Stomach (tissue), 19 donors: ENCODE data around the gene RXRA. TPM values are rescaled to one million over a fixed set of nuclear protein-coding genes. Genes with fewer than 3 reads are reported as not detected.

Experiments used
- DNase-seq, 2 donors: peaks; one replicate each; pipeline versions ENCODE4 v3.0.0 to v3.0.0-alpha.2; 2013 to 2019
- H3K27ac ChIP-seq, 5 donors: fragments of 200-600 bp in 4 of 5; sonication (generic) in 4 of 5; one replicate each; pipeline ENCODE4 v1.5.1; 2013 to 2019; ENCODE audit warnings: mild to moderate bottlenecking in 1 of 5, moderate library complexity in 1 of 5
- H3K27me3 ChIP-seq, 3 donors: fragments of 200-600 bp; sonication (generic); one replicate each; pipeline ENCODE4 v1.5.1; 2017 to 2019; ENCODE audit warnings: mixed run types in 1 of 3
- H3K36me3 ChIP-seq, 4 donors: fragments of 200-600 bp; sonication (generic); 1 replicate in 3 of 4; 2 replicates in 1 of 4; pipeline ENCODE4 v1.5.1; 2016 to 2019
- H3K4me1 ChIP-seq, 4 donors: fragments of 200-600 bp; sonication (generic); one replicate each; pipeline ENCODE4 v1.5.1; 2016 to 2019
- H3K4me3 ChIP-seq, 4 donors: fragments of 200-600 bp; sonication (generic) in 3 of 4; one replicate each; pipeline ENCODE4 v1.5.1; 2016 to 2019; ENCODE audit warnings: mild to moderate bottlenecking in 1 of 4
- H3K9me3 ChIP-seq, 4 donors: fragments of 200-600 bp; sonication (generic); one replicate each; pipeline ENCODE4 v1.5.1; 2016 to 2019
- EP300 ChIP-seq: sonication (generic); formaldehyde crosslinking; IDR thresholded peaks from one replicate; pipeline ENCODE4 v1.6.1; 2017; ENCODE audit warnings: antibody characterized with exemption
- POLR2A ChIP-seq, 4 donors: fragments of 450-650 bp; IDR thresholded peaks; one replicate each; pipeline ENCODE4 v1.6.1; 2016; ENCODE audit warnings: antibody characterized with exemption in 4 of 4, control low read depth in 2 of 4, mild to moderate bottlenecking in 1 of 4, moderate library complexity in 1 of 4
- POLR2AphosphoS5 ChIP-seq, 3 donors: sonication (generic); formaldehyde crosslinking; IDR thresholded peaks; one replicate each; pipeline ENCODE4 v1.6.1; 2016; ENCODE audit warnings: antibody characterized with exemption in 3 of 3
- WGBS, 5 donors: extraction: QIAGEN DNeasy Blood & Tissue Kit in 3 of 5; methylation state at CpG; one replicate each; pipeline versions ENCODE4 v1.1.5 to v1.1.7; 2013 to 2018; 5-methylcytosine and 5-hydroxymethylcytosine counted together
- intact Hi-C: fragments of 100-400 bp; cut with DNase I; formaldehyde crosslinking; loops from one replicate; pipeline ENCODE4 v1.15.1; 2023; ENCODE audit warnings: low total_unique reads
- long read RNA-seq, 10 donors: transcript quantifications; one replicate each; lab custom pipeline, GENCODE V29; 2026
- polyA plus RNA-seq, 3 donors: library from polyadenylated mRNA; stranded (reverse); fragments of 200-250 nt; gene quantifications; one replicate each; pipeline ENCODE4 v1.2.3, GENCODE V29; 2013
- total RNA-seq, 5 donors: library from RNA; depleted of rRNA; stranded (reverse); fragments of >200 nt; gene quantifications; one replicate each; pipeline versions ENCODE4 v1.1.0 to v1.2.3, GENCODE V29; 2014 to 2016
- TF ChIP-seq, protein P1 (sequence below), 7 experiments: fragments of 450-650 bp in 4 of 7; fragments of 200-600 bp in 3 of 7; sonication (generic) in 3 of 7; IDR thresholded peaks; one replicate each; pipeline ENCODE4 v1.5.1; 2016 to 2019; ENCODE audit warnings: antibody characterized with exemption in 7 of 7, control low read depth in 2 of 7, mild to moderate bottlenecking in 1 of 7
- donor health status: healthy with polysubstance abuse.
- donor health status: Bipolar disorder and iron deficiency.
- donor health status: healthy.

Gene RXRA
- 10 to 100 TPM; 14.0 to 68.4 (median 35.9) TPM for total RNA-seq
- polyA plus RNA-seq: 10 to 100 TPM; 17.4 to 34.1 (median 24.4) TPM
- long read RNA-seq, donor 1, partial matches to known transcripts: 0 of 4 reads
- long read RNA-seq, donor 1, other reads (novel, unspliced or antisense): 0 of 4 reads
- long read RNA-seq, donor 2, transcript RXRA-202 (10 exons, 1,846 nt): major isoform, 8 of 8 reads
- long read RNA-seq, donor 2, partial matches to known transcripts: 0 of 8 reads
- long read RNA-seq, donor 2, other reads (novel, unspliced or antisense): 0 of 8 reads
- long read RNA-seq, donor 3, partial matches to known transcripts: 0 of 1 reads
- long read RNA-seq, donor 3, other reads (novel, unspliced or antisense): 0 of 1 reads
- long read RNA-seq, donor 4, partial matches to known transcripts: 0 of 1 reads
- long read RNA-seq, donor 4, other reads (novel, unspliced or antisense): 0 of 1 reads
- long read RNA-seq, donor 5, transcript RXRA-202 (10 exons, 1,846 nt): major isoform, 6 of 12 reads
- long read RNA-seq, donor 5, partial matches to known transcripts: 6 of 12 reads
- long read RNA-seq, donor 5, other reads (novel, unspliced or antisense): 0 of 12 reads
- long read RNA-seq, donor 6, transcript RXRA-202 (10 exons, 1,846 nt): major isoform, 5 of 5 reads
- long read RNA-seq, donor 6, partial matches to known transcripts: 0 of 5 reads
- long read RNA-seq, donor 6, other reads (novel, unspliced or antisense): 0 of 5 reads
- long read RNA-seq, donor 7, partial matches to known transcripts: 0 of 3 reads
- long read RNA-seq, donor 7, other reads (novel, unspliced or antisense): 0 of 3 reads
- long read RNA-seq, donor 8, partial matches to known transcripts: 0 of 3 reads
- long read RNA-seq, donor 8, other reads (novel, unspliced or antisense): 0 of 3 reads
- long read RNA-seq, donor 9, partial matches to known transcripts: 39 of 40 reads
- long read RNA-seq, donor 9, other reads (novel, unspliced or antisense): 0 of 40 reads
- long read RNA-seq, donor 10, partial matches to known transcripts: 0 of 1 reads
- long read RNA-seq, donor 10, other reads (novel, unspliced or antisense): 0 of 1 reads

DNA sequence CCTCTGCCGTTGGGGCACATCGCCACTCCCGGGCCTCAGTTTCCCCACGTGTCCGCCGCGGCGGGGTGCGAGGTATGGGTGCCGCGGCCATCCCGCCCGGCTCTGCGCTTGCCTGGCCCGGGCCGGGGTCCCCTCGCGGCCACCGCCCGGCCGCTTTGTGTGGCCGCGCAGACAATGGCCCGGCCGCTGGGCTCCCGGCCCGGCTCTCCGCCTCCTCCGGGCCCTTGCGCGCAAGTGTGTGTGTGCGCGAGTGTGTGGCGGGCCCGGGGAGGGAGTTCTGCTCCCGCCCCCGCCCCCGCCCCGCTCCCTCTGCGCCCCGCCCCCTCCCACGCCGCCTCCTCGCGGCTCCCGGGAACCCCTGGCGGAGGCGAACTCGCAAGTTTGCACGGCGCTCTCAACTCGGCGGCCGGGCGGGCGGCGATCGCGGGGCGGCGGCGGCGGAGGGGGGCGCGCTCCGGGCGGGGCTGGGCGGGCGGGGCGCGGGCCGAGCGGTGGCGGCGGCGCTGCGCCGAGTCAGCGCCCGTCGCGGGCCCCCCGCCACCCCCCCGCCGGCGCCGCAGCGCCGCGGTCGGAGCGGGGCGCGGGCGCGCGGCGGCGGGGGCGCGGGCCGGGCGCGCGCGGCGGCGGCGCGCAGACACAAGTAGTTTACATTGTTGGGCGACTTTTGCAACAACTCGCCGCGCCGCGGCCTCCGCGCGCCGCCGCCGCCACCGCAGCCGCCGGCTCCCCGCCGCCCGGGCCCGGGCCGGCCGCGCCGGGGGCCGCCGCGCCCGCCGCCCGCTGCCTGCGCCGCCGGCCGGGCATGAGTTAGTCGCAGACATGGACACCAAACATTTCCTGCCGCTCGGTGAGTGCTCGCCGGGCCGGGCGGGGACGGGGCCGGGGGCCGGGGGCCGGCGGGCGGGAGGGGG is at the start of gene RXRA:
RXRA (plus strand) TSS at position 643 of the 911 bp plus-strand sequence; CDS start at position 820, 177 bp downstream.
- Histone ChIP-seq H3K27ac (peak within 1 kb of the TSS; percentile 81 to 98 (median 95)), H3K36me3 (no peaks in the 10 kb centered on the region), H3K9me3 (no peaks in the 10 kb centered on the region), H3K4me1 (peaks cover 64 to 80% (median 74%) of the 10 kb centered on the region in 4 donors), H3K4me3 (peak within 1 kb of the TSS; percentile 69 to 77 (median 70)), H3K27me3 (no peaks in the 10 kb centered on the region)
- intact Hi-C loops: no loop called here
- 0 to 1% (median 0%) methylated on average over 19 to 130 of the region's 156 CpGs; no CpG with 5 or more reads in 1 of the 5 donors for WGBS, 5 donors
- TF ChIP-seq POLR2AphosphoS5 (IDR thresholded peaks at IDR 0.05) (peak; percentile 72 to 90 (median 86)), EP300 (no peak)
- TF ChIP-seq, protein P1, sequence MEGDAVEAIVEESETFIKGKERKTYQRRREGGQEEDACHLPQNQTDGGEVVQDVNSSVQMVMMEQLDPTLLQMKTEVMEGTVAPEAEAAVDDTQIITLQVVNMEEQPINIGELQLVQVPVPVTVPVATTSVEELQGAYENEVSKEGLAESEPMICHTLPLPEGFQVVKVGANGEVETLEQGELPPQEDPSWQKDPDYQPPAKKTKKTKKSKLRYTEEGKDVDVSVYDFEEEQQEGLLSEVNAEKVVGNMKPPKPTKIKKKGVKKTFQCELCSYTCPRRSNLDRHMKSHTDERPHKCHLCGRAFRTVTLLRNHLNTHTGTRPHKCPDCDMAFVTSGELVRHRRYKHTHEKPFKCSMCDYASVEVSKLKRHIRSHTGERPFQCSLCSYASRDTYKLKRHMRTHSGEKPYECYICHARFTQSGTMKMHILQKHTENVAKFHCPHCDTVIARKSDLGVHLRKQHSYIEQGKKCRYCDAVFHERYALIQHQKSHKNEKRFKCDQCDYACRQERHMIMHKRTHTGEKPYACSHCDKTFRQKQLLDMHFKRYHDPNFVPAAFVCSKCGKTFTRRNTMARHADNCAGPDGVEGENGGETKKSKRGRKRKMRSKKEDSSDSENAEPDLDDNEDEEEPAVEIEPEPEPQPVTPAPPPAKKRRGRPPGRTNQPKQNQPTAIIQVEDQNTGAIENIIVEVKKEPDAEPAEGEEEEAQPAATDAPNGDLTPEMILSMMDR (IDR thresholded peaks at IDR 0.05): peak in 1 of 7 experiments; percentile 37
- peak; percentile 90 to 95 for DNase-seq

DNA sequence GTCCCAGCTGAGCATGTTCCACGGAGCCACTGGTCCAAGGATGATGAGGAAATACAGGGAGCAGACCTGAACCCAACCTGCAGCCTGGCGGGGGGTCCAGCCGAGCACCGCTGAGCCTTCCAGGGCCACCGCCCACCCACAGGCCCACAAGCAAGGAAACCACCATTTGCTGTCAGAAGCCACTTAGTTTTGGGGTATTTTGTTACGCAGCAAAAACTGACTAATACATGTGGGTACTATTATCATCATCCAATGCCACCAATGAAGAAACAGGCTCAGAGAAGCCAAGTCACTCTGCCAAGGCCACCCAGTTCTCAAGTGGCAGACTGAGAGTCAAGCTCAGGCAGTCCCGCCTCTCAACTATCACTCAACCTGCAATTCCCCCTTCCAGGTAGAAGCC is 48.0 kb upstream of the RXRA start:
- no peak for TF ChIP-seq POLR2A (IDR thresholded peaks at IDR 0.05)
- TF ChIP-seq EP300: no peak
- no peak for TF ChIP-seq POLR2AphosphoS5 (IDR thresholded peaks at IDR 0.05)
- TF ChIP-seq, protein P1 (IDR thresholded peaks at IDR 0.05): no peak
- Histone ChIP-seq H3K4me3 (no peak overlapping the region), H3K4me1 (peaks cover 7 to 45% (median 33%) of the 10 kb centered on the region in 4 donors), H3K36me3 (no peaks in the 10 kb centered on the region), H3K27ac (no peak overlapping the region), H3K27me3 (peaks cover 0 to 13% (median 0%) of the 10 kb centered on the region in 3 donors), H3K9me3 (no peaks in the 10 kb centered on the region)
- DNase-seq: no peak
- intact Hi-C loops: no loop called here
- 88 to 98% (median 93%) methylated on average over 7 of the region's 7 CpGs for WGBS, 5 donors

DNA sequence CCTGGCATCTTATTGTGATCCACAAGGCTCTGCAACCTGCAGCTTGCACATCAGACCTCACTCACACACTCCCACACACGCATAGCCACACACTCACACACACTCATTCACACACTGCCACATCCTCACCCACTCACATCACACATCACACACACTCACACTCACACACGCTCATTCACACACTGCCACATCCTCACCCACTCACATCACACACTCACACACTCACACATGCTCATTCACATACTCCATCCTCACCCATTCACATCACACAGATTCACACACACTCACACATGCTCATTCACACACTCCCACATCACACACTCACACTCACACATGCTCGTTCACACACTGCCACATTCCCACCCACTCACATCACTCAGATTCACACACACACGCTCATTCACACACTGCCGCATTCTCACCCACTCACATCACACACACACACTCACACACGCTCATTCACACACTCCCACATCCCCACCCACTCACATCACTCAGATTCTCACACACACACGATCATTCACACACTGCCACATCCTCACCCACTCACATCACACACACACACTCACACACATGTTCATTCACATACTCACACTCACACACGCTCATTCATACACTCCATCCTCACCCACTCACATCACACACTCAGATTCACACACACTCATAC is 47.1 kb upstream of the RXRA start:
- Histone ChIP-seq H3K36me3 (no peaks in the 10 kb centered on the region), H3K27ac (no peak overlapping the region), H3K9me3 (no peaks in the 10 kb centered on the region), H3K27me3 (peaks cover 0 to 13% (median 0%) of the 10 kb centered on the region in 3 donors), H3K4me1 (peaks cover 15 to 54% (median 41%) of the 10 kb centered on the region in 4 donors), H3K4me3 (no peak overlapping the region)
- intact Hi-C loops: no loop called here
- TF ChIP-seq POLR2A (IDR thresholded peaks at IDR 0.05) (no peak), POLR2AphosphoS5 (IDR thresholded peaks at IDR 0.05) (no peak), EP300 (no peak)
- TF ChIP-seq, protein P1 (IDR thresholded peaks at IDR 0.05): no peak
- 84 to 90% (median 86%) methylated on average over 8 of the region's 8 CpGs for WGBS, 5 donors
- DNase-seq: no peak
